Activated T-cell treated with anti-CD3 and anti-CD28 coated beads, Interleukin-2, amount 50 U/mL, for 1 hour (primary cell): ENCODE data around the gene ANAPC15.
A peak's percentile ranks its signal among the peaks of the same experiment; 100 is the strongest.

Experiments used
- DNase-seq: peaks from one replicate; pipeline ENCODE4 v3.0.0-alpha.2; 2020

ANAPC15 gene

DNA sequence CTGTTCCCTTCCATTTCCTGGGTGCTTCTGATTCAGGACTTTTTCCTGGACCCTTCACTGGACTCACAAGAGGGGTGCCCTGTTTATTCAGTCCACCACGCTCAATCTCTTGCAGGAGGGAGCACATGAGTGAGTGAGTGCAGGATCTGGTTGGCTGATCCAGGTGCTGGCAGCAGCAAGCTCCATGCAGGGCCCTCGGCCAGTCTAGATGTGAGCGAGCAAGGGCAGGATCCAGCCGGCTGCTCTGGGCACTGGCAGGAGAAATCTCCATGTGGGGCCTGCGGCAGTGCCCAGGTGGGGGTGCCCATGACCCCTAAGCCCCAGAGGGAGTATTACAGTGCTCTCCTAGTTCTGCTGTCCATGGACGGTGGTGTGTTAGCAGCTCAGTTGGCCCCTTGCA is 11.6 kb upstream of the ANAPC15 start:
- DNase-seq: no peak

DNA sequence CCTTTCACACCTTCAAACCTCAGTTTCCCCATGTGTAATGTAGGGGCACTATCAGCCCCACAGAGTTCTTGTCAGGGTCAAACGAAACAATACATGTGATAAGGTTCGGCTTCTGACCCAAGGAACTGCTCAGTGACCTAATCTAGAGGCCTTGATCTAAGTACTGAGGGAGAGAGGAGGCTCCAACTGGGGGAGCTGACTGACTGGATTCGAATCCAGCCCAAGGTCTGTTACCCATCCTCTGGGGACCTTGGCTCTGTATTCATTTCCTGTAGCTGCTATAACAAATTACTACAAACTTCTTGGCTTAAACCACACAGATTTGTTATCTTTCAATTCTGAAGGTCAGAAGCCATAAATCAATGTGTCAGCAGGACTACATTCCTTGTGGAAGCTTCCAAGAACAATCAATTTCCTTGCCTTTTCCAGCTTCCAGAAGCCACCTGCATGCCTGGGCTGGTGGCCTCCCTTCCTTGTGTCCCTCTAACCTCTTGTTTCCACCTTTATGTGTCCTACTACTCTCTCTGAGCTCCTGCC is 10.7 kb upstream of the ANAPC15 start:
- no peak for DNase-seq

GRCh38 chr11:72122607-72123006 is 10.1 kb upstream of the ANAPC15 start:
- no peak for DNase-seq

GRCh38 chr11:72120930-72121329 is 8.4 kb upstream of the ANAPC15 start:
- no peak for DNase-seq

DNA sequence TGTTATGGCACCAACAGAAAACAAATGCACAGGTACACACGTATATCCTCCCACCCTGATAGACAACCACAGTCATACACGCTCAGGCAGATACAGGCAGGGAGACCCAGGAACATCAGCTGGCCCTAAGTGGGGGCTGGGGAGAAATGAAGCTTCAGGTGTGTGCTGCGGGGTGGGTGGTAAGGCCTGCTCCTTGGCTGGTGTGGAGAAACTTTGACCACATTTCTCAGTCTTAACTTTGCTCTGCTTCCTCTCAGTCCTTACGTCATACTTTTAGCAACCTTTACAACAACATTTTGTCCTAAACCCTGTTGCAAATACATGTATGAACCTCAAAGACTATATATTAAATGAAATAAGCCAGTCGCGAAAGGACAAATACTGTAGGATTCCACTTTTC is 6.7 kb upstream of the ANAPC15 start:
- DNase-seq: no peak

DNA sequence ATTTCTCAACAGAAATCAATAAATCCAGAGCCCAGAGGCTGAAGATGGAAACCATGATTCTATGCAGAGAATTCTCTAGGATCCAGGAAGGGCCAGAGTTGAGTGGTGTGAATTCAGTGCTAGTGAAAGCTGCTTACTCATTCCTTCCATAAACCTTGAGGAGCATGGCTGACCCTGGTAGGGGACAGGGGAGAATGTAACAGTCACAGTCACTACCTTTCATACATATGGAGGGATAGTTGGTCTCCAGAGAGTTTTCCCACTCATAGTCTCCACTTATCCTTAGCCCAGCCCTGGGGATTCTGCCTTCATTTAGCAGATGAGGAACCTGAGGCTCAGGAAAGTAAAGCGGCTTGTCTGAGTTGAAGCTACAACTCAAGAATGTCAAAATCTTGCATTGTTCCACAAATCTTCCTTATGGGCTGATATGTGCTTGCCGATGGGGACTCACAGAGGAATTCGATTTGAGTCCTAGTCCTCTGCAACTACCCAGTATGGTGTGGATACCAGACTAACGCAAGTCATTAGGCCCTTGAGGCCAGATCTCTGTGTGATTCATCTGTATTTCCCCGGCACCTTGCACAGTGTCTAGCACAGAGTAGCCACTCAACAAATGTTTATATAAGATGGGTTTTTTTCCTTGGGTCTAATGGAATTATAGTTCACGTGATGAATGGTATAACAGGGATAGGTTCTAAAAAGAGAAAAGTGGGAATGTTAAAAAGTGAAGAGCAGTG is 3.7 kb upstream of the ANAPC15 start:
- DNase-seq: no peak

DNA sequence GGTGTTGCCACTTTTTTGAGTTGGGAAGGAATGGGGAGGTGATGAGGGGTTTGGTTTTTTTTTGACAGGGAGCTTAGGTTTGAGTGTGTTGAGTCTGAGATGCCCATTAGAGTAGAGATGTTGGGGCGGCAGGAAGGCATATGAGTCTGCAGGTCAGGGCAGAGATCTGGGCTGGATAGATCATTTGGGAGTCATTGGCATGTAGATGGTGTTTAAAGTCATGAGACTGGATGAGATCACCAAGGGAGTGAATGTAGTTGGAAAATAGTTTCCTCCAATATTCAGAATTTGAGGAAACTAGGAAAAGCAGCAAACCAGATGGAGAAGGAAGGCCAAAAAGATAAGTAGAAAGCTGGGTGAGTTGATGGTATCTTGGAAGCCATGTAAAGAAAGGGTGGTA is 2.1 kb upstream of the ANAPC15 start:
- DNase-seq: no peak

DNA sequence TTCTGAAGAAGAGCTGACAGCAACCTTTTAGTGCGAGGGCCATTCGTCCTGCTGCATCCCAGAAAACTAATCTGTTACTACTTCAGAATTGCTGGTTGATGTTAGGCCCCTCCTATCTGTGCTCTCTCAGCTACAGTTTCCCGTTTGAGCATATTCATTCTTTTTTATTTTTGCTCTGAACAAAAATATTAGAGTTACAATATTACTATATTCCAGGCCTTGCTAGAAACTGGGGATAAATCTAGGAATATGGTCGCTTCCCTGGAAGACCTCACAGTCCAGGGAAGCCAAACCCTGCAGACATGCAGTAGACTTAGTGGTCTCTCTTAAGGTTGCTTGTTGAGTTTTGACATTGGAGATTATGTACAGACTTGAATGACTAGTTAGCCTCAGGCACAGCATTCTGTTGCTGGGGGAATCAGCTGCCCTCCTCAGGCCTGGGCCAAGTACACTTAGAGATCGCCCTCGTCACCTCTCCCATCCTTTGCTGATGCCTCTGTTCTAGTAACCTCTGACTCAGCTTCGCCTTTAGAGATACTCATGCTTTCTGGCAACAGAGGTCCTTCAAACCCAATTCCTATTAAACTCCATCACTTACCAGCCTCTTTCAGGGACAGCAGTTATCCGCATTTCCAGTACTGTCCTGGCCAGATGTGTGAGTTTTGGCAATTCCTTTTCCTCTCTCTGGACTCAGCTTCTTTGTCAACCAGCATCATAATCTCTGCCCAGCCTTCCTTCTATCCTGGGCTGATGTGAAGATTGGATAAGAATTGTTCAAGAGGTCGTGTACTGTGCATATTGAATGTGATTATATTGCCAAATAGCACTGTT is 698 bp upstream of the ANAPC15 start:
- DNase-seq: no peak

DNA sequence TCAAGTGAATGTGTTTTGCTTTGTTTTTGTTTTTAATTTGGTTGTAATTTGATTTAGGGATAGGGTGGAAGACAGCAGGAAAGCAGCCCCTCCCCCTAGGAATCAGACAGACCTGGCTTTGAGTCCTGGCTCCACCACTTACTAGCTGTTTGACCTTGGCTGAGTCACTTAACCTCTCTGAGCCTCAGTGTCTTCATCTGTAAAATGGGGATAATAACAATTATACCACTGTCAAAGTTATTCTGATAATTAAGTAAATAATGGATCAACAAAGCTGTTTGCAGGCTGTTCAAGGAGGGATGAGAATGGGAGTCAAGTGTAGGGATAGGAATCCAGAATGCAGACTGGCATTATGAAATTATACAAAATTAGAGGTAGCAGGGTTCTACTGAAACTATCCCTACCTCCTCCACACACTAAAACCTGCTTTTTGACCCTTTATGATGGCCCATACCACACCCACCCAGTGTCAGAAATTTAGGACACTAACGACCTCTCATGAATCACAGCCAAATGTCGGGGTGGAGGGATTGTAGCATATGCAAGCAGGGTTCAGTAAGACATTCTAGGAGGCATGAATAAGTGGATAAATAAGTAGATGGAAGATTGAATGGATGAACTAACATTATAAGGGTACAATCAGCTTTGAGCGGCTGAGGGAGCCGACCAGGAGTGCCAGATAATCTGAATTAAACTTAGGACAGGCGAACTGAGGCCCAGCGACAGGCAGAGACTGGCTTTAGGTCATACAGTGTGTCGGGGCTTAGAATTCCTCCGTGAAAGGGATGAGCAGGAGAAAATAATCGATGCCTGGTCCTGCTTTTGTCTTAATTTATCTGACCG is 974 bp downstream of the ANAPC15 start:
- no peak for DNase-seq

DNA sequence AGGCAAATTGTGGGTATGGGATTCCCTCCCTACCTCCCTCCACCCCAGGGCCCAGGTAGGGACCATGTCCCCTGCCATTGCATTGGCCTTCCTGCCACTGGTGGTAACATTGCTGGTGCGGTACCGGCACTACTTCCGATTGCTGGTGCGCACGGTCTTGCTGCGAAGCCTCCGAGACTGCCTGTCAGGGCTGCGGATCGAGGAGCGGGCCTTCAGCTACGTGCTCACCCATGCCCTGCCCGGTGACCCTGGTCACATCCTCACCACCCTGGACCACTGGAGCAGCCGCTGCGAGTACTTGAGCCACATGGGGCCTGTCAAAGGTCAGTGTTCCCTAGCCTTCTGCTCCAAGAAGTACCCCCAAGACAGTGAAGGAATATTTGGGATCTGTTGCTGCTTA is 6.6 kb downstream of the ANAPC15 start, which contains the start of gene TOMT:
Gene TOMT, plus strand, starts transcription at position 37 of the 400 bp plus-strand sequence. Its CDS starts 28 bp downstream, at position 65.
- no peak for DNase-seq

- DNase-seq: no peak
Observed at GRCh38 chr11:72103754-72104167, 8.7 kb downstream of the ANAPC15 start.

DNA sequence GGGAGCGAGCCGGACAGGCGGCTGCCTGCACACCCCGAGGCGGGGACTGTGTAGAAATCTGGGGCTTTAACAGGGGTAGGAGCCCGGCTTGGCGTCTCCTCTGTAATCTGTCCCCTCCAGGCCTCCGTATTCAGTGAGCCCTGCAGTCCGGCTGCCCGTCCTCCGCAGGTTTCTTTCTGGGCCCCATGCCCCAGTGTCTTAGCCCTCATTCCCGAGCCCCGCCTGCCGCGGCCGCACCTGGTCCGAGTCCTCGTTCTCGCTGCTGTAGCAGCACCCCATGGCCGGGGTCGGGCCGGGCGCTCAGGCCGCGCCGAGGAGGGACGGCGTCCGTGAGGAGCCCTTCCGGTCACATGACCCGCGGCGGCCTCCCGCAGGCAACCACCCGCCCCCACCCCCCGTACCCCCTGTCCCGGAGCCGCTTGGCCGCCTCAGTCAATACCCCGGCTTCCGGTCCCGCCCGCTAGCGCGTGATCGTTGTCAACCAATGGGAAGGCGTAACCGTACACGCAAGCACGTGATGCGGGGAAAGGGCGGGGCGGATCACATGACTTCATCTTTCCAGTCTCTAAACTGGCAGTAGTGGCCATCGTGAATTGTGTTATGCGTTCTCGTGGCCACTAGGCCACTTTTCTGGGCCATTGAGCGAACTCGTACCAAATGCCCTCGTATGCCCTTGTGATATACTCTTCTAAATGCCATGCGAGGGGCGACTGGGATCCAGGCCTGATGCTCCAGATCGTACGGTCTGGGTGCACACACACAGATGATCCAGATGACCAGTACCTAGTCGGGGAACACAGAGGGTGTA is 9.3 kb downstream of the ANAPC15 start, which contains the start of gene LAMTOR1:
Gene LAMTOR1, minus strand, starts transcription at position 352 of the 808 bp plus-strand sequence. Its CDS starts 73 bp downstream, at position 279.
- DNase-seq: peak; percentile 96

GRCh38 chr11:72102631-72102945 is 9.9 kb downstream of the ANAPC15 start:
- DNase-seq: no peak

DNA sequence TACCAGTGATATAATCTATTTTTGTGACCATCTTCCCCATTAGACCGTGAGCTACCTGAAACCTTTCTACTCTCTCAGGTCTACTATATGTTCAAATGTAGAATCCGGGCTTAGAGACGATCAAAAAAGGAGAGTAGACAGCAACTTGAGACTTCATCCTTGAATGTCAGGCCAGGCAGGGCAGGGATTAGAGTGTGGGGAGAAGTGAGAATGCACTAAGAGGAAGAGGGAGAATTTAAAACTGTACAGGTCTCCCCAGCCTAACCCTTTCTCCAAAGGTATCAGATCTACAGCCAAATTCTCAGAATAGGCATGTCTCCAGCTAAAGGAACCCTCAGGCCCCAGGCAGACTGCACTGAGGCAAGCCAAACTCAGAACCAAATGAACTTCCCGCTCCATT is 10.3 kb downstream of the ANAPC15 start:
- no peak for DNase-seq

GRCh38 chr11:72100462-72100861 is 12.0 kb downstream of the ANAPC15 start:
- DNase-seq: no peak

DNA sequence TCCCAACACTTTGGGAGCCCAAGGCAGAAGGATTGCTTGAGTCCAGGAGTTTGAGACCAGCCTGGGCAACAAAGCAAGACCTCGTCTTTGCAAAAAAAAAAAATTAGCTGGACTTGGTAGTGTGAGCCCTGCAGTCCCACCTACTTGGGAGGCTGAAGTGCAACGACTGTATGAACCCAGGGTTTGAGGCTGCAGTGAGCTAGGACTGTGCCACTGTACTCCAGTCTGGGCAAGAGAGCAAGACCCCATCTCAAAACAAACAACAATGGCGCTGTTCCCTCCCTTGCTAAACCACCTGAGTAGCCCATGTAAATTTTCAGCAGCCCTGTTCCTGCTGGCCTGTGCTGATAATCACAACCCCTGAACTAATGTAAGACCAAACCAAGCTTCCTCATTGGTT is 12.5 kb downstream of the ANAPC15 start:
- DNase-seq: no peak

- no peak for DNase-seq
Observed at GRCh38 chr11:72098741-72099140, 13.8 kb downstream of the ANAPC15 start.

DNA sequence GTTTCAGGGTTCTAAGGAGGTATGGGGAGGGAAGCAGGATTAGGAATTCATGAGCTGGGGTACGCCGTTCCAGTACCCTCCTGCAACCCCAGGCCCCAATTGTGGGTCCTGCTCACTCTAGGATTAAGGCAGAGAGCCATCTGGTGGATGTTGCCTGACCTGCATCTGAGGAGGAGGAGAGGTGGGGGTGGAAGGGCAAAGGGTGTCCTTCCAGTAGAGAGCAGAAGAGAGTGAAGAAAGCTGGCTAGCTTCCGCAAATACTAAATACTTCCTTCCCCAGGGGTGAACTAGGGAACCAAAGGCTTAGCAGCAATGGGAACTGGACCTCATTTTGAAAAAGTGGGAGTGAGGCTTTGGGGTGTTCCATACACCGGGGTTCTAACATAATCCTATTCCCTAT is 21.2 kb downstream of the ANAPC15 start:
- peak; percentile 76 for DNase-seq

DNA sequence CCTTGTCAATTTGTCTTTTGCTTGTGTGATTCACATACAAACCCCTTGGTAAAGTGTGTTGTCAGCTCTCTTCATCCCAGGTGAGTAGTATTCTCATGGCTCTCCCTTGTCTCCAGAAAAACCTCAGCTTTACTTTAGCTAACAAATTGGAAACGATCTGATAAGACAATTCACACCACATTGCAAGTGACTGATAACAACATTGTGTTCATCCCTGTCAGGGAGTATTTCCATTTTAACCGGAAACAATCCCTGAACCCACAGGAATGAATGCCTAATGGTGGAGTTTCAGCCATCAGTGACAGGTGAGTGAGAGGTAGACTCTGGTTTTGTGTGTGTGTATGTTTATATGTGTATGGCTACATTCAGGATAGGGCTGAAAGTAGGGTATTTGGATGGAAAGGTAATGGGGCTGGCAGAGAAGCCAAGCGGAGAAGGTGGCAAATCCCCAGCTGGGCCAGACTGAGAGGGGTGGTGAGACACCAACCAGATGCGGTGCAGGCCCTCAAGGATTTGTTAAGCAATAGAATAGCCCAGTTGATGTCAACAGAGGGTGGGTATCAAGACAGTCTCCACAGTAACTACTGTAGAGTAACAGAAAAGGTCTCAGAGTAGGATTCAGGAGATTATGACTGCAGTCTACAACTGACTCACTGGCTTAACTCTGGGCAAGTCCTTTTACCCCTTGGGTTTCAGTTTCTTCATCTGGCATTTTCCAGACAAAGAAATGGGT is 24.3 kb downstream of the ANAPC15 start:
- DNase-seq: no peak

DNA sequence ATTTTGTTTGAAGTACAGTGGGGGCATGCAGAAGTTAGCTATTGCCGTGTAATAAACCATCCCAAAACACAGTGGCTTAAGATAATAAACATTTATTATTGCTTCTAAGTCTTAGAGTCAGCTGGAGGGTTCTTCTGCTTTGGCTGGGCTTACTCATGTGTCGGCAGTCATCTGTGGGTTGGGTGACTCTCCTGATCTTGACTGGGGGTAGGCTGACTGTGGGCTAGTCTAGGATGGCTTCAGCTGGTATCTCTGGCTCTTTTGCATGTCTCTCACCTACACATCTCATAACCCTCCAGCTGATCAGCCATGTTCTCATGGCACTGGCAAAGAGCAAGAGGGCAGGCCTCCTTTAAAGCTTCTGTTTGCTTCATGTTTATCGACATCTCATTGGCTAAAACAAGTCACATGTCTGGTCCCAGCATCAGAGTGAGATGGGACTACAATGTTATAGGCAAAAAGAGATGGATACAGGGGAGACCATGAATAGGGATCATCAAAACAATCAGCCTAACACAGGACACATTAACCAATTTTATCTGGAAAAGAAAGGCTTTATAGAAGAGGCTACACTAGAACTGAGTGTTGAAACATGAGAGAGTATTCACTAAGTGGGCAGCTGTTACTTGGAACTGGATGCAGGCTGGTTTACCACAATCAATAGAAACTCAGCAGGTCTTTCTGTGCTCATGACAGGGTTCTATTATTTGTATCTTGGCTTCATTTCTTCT is 26.7 kb downstream of the ANAPC15 start:
- DNase-seq: no peak

DNA sequence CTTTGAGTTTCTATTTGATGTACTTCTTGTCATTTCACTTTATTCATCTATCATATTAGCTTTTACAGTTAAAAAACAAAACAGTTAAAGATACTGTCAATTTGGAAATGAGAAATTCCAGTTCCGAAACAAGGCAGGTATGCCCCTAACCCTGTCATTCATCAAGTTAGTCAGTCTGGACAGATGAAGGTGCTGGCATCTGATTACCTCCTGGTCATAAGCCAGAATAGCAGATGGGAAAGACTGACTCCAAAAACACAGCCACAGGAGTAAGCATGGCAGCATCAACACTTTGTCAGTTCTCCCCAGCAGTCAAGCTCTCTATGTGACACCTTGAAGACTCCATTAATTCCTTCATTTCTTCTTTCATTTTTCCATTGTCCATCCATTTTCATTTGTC is 27.5 kb downstream of the ANAPC15 start:
- DNase-seq: no peak
